Heart right ventricle (tissue), 16 donors: ENCODE results near the gene MED22. TPM values are rescaled to one million over a fixed set of nuclear protein-coding genes. Genes with fewer than 3 reads are reported as not detected.
A peak's percentile ranks its signal among the peaks of the same experiment; 100 is the strongest.

Experiments
- ATAC-seq, 8 donors: fragments of 200-7000 bp; cut with Tn5 transposase; one replicate each; pipeline ENCODE4 v1.9.1; 2020; ENCODE audit warnings: mild to moderate bottlenecking in 8 of 8, moderate library complexity in 8 of 8, moderate number of reproducible peaks in 1 of 8
- DNase-seq, 2 donors: peaks; one replicate each; pipeline ENCODE4 v3.0.0-alpha.2; 2020
- H3K27ac ChIP-seq, 10 donors: fragments of 200-600 bp; sonication (generic) in 2 of 10; one replicate each; pipeline versions ENCODE4 v1.5.0 to v1.8.0; 2020 to 2022; ENCODE audit warnings: mild to moderate bottlenecking in 3 of 10
- H3K27me3 ChIP-seq, 7 donors: fragments of 200-600 bp; one replicate each; pipeline ENCODE4 v1.8.0; 2021 to 2022; ENCODE audit warnings: mild to moderate bottlenecking in 2 of 7
- H3K36me3 ChIP-seq, 9 donors: fragments of 200-600 bp; sonication (generic) in 1 of 9; one replicate each; pipeline versions ENCODE4 v1.5.0 to v1.8.0; 2020 to 2022; ENCODE audit warnings: mild to moderate bottlenecking in 2 of 9
- H3K4me1 ChIP-seq, 9 donors: fragments of 200-600 bp; sonication (generic) in 1 of 9; one replicate each; pipeline versions ENCODE4 v1.5.0 to v1.8.0; 2020 to 2022; ENCODE audit warnings: mild to moderate bottlenecking in 4 of 9
- H3K4me3 ChIP-seq, 10 donors: fragments of 200-600 bp; sonication (generic) in 2 of 10; one replicate each; pipeline versions ENCODE4 v1.5.0 to v1.8.0; 2020 to 2022; ENCODE audit warnings: mild to moderate bottlenecking in 7 of 10, moderate library complexity in 2 of 10
- H3K9me3 ChIP-seq, 11 donors: fragments of 200-600 bp in 10 of 11; sonication (generic) in 2 of 11; one replicate each; pipeline versions ENCODE4 v1.5.0 to v1.8.0; 2013 to 2022; ENCODE audit warnings: mild to moderate bottlenecking in 2 of 11, control low read depth in 1 of 11, moderate library complexity in 1 of 11
- WGBS, 2 donors: extraction: QIAGEN DNeasy Blood & Tissue Kit; methylation state at CpG; one replicate each; pipeline ENCODE4 v1.1.7; 2013; ENCODE audit warnings: inconsistent platforms in 1 of 2; 5-methylcytosine and 5-hydroxymethylcytosine counted together
- intact Hi-C, 10 donors: fragments of 100-400 bp; cut with DNase I; formaldehyde crosslinking; loops; one replicate each; pipeline versions ENCODE4 v1.11.1 to v1.14.2; 2022
- polyA plus RNA-seq, 2 donors: library from polyadenylated mRNA; stranded (reverse); fragments of 200-250 nt; gene quantifications; one replicate each; pipeline ENCODE4 v1.2.3, GENCODE V29; 2013
- total RNA-seq, 10 donors: library from RNA; stranded (reverse); fragmentation: NEBNext Ultra II Directional in 3 of 10; extraction: Animal tissue kit (Norgen Biotek cat#: 25700) in 3 of 10; gene quantifications; one replicate each; pipeline versions ENCODE4 v1.2.1 to v1.2.4, GENCODE V29; 2021 to 2023
- TF ChIP-seq, protein P1 (sequence below), 9 donors: fragments of 200-600 bp; sonication (generic) in 2 of 9; IDR thresholded peaks; one replicate each; pipeline versions ENCODE4 v1.5.0 to v1.8.0; 2021 to 2022; ENCODE audit warnings: antibody characterized with exemption in 9 of 9, mild to moderate bottlenecking in 5 of 9, moderate library complexity in 1 of 9
- donor health status: Arrhythmogenic right ventricular cardiomyopathy.
- donor health status: ischemic (EF 13 %, LVEDD 7.1; RV severe dilation, severe dysfunction).
- donor health status: healthy with polysubstance abuse.
- donor health status: DM: no; HTN: yes; CAD: no.
- donor health status: DM: no; HTN: no; CAD: no.
- donor health status: ischemic (EF 25% LVEDD 6.9; RV normal size, moderate dysfunction).
- donor health status: ischemic (EF 25% LVEDD 5.7; RV mildly dilated, moderate dysfunction).
- donor health status: healthy.
- donor health status: DM: yes; HTN: yes; CAD: no.
- donor health status: Ischemic cardiomyopathy.
- donor health status: ischemic (EF 35%, LVEDD 5.7; RV mildly dilated, moderate dysfunction).
- donor health status: nonischemic (EF 11% LVEDD 7.7; RV severe dilation, severe dysfunction).
- donor health status: DM: yes; HTN: yes; CAD: no.
- donor health status: PGD.
- donor health status: ischemic (EF 29% LVEDD 5.4; RV normal size, mild dysfunction).
- donor health status: nonischemic (EF 23%, LVEDD 6.1; RV moderate dilation, normal function).

MED22 gene
- total and polyA plus RNA-seq, 12 donors, result 10.2 to 23.6 (median 17.4) TPM

DNA sequence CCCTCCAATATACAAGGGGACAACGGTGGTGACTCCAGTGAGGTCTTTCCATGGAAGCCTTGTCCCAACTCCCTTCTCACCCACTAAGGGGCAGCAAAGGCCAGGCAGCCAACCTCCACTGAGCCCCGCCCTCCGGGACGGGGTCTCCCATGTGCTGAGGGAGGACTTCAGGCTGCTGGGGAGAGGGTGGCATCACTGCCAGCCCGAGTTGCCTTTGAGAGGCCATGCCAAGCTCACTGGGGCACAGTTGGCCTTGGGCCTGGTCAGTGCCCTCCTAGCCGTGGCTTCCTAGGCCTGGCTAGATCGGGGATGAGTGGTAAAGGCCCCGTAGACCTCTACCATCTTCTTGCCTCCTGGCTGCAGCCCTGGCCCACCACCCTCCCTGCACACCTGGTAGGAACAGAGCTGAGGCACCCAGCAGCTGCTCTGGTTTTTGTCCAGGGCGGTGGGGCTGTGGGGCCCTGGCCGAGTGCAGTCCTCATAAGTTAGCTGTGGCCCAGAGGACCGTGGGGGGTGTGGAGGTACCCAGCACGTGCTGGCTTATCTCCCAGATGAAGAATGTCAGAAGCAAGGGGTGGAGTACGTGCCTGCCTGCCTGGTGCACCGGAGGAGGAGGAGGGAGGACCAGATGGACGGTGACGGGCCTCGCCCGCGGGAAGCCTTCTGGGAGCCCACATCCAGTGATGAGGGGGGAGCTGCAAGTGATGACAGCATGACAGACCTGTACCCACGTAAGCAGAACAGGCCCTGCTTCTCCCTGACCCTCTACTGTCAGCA lies 11.7 kb upstream of the MED22 start:
- TF ChIP-seq, protein P1, sequence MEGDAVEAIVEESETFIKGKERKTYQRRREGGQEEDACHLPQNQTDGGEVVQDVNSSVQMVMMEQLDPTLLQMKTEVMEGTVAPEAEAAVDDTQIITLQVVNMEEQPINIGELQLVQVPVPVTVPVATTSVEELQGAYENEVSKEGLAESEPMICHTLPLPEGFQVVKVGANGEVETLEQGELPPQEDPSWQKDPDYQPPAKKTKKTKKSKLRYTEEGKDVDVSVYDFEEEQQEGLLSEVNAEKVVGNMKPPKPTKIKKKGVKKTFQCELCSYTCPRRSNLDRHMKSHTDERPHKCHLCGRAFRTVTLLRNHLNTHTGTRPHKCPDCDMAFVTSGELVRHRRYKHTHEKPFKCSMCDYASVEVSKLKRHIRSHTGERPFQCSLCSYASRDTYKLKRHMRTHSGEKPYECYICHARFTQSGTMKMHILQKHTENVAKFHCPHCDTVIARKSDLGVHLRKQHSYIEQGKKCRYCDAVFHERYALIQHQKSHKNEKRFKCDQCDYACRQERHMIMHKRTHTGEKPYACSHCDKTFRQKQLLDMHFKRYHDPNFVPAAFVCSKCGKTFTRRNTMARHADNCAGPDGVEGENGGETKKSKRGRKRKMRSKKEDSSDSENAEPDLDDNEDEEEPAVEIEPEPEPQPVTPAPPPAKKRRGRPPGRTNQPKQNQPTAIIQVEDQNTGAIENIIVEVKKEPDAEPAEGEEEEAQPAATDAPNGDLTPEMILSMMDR (IDR thresholded peaks at IDR 0.05), result peak in 7 of 9 donors; percentile 14 to 53 (median 36)
- DNase-seq, result no peak
- peaks cover 0 to 62% (median 35%) of the 10 kb centered on the region in 9 donors for H3K36me3 ChIP-seq
- H3K4me3 ChIP-seq, result no peak overlapping the region
- H3K27me3 ChIP-seq, result no peaks in the 10 kb centered on the region
- intact Hi-C loops, result loop anchor here in 1 of 10 donors (10.0 kb wide), 1 partner anchor 55 kb away; the partner anchor contains the start of gene REXO4
- no peak overlapping the region for H3K27ac ChIP-seq
- ATAC-seq, result peak in 4 of 8 donors; percentile 5 to 26 (median 16)
- H3K9me3 ChIP-seq, result no peaks in the 10 kb centered on the region
- whole genome bisulfite sequencing, 2 donors, result 42 to 47% methylated on average over 20 of the region's 20 CpGs
- H3K4me1 ChIP-seq, result peaks cover 7 to 44% (median 28%) of the 10 kb centered on the region in 9 donors

DNA sequence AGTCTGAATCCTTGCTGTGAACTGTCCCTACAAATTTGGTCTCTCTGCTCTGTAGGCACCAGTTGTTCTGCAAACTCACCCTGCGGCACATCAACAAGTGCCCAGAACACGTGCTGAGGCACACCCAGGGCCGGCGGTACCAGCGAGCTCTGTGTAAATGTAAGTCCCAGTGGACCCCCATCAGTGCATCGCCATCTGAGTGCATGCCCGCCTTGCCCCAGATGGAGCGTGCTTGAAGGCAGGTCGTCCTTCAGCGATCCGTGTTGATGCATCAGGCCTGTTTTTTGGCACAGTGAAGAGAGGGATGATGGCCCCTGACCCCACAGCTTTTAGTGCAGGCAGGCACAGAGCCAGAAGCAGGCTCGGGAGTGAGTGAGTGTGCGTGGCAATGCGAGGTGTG lies 9.7 kb upstream of the MED22 start:
- Histone ChIP-seq H3K9me3 (no peaks in the 10 kb centered on the region), H3K36me3 (peaks cover 0 to 62% (median 22%) of the 10 kb centered on the region in 9 donors), H3K4me1 (peaks cover 7 to 47% (median 31%) of the 10 kb centered on the region in 9 donors), H3K4me3 (peak overlapping the region in 2 of 10 donors; percentile 95 to 96), H3K27me3 (no peaks in the 10 kb centered on the region), H3K27ac (peak overlapping the region in 1 of 10 donors; percentile 4)
- DNase-seq, result no peak
- 84 to 85% methylated on average over 14 of the region's 14 CpGs for WGBS, 2 donors
- intact Hi-C loops, result loop anchor here in 1 of 10 donors (10.0 kb wide), 1 partner anchor 57 kb away; the partner anchor contains the start of gene REXO4
- TF ChIP-seq, protein P1 (IDR thresholded peaks at IDR 0.05), result no peak
- ATAC-seq, result no peak

DNA sequence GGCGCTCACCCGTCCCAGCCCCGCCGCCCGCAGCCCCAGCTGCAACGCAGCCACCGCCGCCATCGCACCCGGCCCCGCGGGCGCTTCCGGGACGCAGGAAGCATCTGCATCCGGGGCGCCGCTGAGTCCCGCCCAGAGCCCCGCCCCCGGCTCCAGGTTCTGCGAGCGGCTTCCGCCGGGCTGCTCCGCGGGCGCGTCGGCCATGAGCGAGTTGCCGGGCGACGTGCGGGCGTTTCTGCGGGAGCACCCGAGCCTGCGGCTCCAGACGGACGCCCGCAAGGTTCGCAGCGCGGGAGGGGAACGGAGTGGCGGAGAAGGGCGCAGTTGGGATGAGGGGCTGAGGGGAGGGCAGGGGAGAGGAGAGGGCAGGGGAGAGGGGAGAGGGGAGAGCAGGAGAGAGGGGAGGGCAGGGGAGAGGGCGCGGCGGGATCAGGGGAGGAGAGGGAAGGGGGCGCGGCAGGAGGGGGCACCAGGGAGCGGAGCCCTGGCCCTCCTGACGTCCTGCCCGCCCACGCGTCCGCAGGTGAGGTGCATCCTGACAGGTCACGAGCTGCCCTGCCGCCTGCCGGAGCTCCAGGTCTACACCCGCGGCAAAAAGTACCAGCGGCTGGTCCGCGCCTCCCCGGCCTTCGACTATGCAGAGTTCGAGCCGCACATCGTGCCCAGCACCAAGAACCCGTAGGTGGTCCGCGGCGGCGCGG lies 8.6 kb upstream of the MED22 start, which contains the start of the genes SURF1 and SURF2:
Gene SURF1 (minus strand): TSS at position 97 of the 701 bp plus-strand sequence. CDS start 34 bp downstream, at position 63.
Gene SURF2 (plus strand): TSS at position 160 of the 701 bp plus-strand sequence. CDS start 43 bp downstream, at position 203.
- Histone ChIP-seq H3K27me3 (no peaks in the 10 kb centered on the region), H3K4me1 (peaks cover 7 to 47% (median 31%) of the 10 kb centered on the region in 9 donors), H3K9me3 (no peaks in the 10 kb centered on the region), H3K27ac (peak within 1 kb of the TSS; percentile 29 to 93 (median 82)), H3K36me3 (peaks cover 0 to 62% (median 23%) of the 10 kb centered on the region in 9 donors), H3K4me3 (peak within 1 kb of the TSS; percentile 58 to 97 (median 88))
- ATAC-seq (peak; percentile 86 to 97 (median 90)), DNase-seq (peak; percentile 88 to 90)
- intact Hi-C loops, result loop anchor here in 2 of 10 donors (1.0 to 10.0 kb wide), 2 partner anchors 58 to 130 kb away; partner anchors contain the start of gene REXO4 (in 1 of the 2)
- WGBS, 2 donors, result 1 to 2% methylated on average over 72 to 76 of the region's 78 CpGs
- TF ChIP-seq, protein P1 (IDR thresholded peaks at IDR 0.05), result peak in 1 of 9 donors; percentile 11
